ENCODE measurements around the gene COMMD9. TPM values are rescaled to one million over a fixed set of nuclear protein-coding genes. Genes with fewer than 3 reads are reported as not detected.

Gene COMMD9
- polyA plus RNA-seq, 10 donors = 51.8 to 62.2 (median 56.9) TPM

DNA sequence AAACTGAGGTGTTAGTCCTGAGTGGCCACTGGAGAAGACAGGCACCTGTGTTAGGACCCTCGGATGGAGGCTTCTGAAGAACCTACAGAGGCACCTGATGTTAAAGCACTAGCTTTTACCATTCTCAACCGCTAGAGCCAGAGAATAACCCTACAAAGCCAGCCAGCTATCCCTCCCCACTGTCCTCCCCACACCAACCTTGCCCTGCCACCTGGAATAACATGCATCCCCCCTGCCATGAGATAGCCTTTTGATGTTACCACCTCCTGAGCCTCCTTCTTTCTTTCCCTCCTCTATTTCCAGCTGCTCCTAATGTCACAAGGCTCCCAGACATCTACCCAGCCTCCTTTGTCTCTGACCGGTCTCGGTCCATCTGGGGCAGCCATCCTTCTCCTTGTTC is 28.1 kb downstream of the COMMD9 start:
- DNase-seq = no peak

GRCh38 chr11:36258730-36259360 is 30.4 kb downstream of the COMMD9 start:
- peak in 2 of 3 donors; percentile 42 to 74 for DNase-seq

DNA sequence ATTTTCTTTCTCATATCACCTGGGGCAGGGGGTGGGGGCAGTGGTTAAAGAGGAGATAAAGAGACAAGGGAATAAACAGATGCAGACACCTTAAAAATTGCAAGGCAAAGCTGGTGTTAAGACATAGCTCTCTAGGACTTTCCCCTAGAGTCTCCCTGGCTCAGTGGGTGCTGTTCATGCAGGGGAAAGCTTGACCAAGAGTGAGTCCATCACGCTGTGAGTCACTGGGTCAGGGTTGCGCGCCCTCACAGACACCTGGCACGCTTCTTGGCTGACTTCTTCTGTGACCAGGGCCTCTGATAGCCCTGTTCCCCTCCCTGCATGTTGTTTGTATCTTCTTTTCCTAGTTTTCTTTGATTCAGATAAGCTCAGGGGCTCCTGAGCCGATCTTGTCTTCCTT is 31.9 kb downstream of the COMMD9 start:
- no peak for DNase-seq

DNA sequence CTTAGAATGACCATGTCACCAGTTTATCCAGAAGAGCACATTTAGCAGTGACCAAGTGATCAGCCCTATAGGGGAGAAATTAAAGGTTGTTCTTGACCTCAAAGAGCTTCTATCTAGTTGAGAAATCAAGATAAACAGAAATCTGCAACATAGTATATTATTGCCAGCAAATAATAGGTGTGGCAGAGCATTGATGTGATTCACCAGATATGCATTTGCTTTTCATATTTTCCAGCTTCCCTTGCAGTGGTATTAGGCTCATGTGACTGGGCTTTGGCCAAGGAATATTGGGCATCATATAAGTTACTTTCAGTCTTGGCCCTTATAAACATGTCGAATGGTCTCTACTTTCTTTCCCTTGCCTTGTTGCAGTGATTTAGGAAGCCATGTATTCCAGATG is 34.5 kb downstream of the COMMD9 start:
- DNase-seq = no peak

DNA sequence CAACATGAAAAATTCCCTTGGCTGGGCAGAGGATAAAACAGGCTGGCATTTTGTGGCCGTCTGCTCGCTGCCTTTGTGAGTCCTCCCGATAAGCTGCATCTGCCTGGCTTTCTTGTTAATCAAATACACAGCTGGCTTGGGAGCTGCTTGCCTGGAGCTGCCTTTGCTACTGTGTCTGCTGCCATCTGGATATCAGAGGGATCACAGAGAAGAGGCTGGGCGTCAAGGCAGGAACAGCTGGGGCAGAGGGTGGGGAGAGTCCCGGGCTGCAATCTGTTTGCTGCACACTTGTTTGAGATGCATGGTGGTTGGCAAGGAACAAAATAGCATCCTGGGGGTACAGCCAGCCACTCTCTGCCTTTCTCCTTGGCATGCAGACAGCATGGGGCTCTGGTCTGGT is 36.0 kb downstream of the COMMD9 start:
- DNase-seq = peak in 2 of 3 donors; percentile 29 to 71

- no peak for DNase-seq
These were observed 37.4 kb downstream of the COMMD9 start for GRCh38 chr11:36251823-36252222.

DNA sequence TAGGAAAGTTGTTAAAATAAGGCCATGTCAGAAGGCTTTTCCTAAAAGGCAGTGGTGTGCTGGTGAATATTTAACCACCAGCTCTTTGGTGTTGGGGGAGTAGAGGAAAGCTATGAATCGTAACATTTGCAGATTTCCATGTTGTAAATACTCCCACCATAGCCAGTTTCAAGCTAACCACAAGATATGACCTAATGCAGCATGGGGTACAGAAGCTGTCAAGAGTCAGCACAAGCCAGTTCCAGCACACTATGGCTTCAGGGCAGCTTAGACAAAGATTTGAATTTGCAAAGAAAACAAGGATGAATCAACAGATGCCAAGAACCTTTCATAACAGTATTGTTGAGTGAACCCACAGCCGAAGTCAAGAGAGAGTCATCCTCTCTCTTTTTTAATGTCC is 40.0 kb downstream of the COMMD9 start:
- no peak for DNase-seq

DNA sequence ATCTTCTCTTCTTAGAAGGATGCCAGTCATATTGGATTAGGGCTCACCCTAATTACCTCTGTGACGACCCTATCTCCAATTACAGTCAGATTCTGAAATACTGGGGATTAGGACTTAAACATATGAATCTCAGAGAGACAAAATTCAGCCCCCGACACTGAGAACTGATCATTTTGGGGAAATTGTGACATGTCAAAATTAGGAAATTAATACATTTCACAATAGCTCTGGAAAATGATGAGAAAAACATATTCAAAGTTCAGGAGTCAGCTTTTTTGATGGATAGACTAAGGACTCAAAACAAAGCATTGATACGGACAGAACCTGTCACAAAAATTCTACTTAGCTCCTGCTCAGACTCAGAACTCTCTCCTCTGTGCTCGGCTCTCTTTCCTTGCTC is 40.8 kb downstream of the COMMD9 start:
- no peak for DNase-seq

GRCh38 chr11:36247493-36247892 is 41.7 kb downstream of the COMMD9 start:
- no peak for DNase-seq

DNA sequence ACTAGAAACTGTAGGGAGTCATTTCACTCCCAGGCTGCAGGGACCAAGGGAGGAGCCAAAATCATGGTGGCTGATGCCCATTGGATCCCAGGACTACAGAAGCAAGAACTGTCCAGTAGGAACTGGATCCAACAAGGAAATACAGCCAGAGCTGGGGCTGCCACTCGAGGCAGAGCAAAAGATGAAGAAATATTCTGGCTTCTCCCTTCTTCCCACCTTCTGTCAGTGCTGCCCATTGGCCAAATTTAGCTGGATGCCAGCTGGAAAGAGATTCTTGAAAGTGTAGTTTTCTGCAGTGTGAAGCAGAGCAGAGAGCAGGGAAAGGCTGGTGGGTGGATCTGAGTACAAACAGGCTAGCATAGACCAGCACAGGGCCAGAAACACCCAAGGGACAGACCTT is 45.6 kb downstream of the COMMD9 start:
- DNase-seq = no peak

DNA sequence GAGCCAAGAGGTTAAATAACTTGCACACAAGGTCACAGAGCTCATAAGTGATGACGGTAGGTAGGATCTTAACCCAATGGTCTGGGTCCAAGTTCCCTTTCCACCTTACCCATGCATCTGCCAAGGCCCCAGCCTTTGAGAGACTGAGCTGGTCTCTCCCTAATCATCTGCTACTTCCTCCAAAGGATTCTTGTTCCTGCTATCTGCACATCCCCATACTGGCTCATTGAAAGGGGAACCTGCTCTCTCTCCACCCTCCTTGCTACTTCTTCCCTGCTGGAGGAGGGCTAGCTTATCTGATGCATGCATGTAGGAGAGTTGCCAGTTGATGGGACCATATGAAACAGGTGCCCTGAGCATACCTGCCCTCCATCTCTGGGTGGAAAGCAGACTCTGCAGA is 47.7 kb downstream of the COMMD9 start:
- DNase-seq = no peak

GRCh38 chr11:36240801-36241200 is 48.4 kb downstream of the COMMD9 start:
- DNase-seq = no peak

DNA sequence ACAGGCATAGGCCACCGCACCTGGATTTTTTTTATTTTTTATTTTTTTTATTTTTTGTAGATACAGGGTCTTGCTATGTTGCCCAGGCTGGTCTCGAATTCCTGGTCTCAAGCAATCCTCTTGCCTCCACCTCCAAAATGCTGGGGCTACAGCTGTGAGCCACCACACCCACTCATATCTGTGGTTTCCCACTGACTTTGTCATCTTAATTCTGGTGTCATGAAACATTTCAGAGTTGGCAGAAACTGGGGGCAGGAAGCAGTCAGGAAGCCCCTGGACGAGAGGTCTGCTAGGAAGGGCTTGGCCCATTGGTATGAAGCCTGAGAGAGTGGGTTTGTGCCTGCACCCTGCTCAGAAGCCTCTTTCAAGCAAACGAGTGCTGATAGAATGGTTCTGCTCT is 49.1 kb downstream of the COMMD9 start:
- DNase-seq = no peak

DNA sequence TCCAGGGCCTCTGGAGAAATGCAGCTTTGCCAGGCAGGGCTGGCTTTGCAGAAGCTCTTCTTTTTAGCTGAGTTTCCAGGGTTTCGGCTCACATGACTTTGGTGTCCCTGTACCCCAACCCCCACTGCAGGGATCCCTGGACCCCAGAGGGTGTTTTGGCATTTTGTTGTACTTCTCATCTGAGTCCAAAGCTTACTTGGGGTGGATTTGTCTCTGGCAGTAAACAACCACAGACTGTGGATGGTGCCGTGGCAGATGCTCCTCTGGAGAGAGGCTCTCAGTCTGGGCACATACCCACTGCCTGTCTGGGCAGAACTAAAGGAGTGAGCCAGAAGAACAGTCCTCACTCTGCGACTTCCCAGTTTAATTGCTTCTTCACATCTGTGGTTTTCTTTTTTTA is 49.6 kb downstream of the COMMD9 start:
- DNase-seq = no peak

GRCh38 chr11:36238881-36239280 is 50.3 kb downstream of the COMMD9 start:
- no peak for DNase-seq

- no peak for DNase-seq
These were observed 51.1 kb downstream of the COMMD9 start for GRCh38 chr11:36238036-36238631.

- DNase-seq = no peak
These were observed 51.8 kb downstream of the COMMD9 start for GRCh38 chr11:36237391-36237790.

- DNase-seq = no peak
These were observed 53.5 kb downstream of the COMMD9 start for GRCh38 chr11:36235750-36236149.

GRCh38 chr11:36234825-36235224 is 54.4 kb downstream of the COMMD9 start:
- no peak for DNase-seq

DNA sequence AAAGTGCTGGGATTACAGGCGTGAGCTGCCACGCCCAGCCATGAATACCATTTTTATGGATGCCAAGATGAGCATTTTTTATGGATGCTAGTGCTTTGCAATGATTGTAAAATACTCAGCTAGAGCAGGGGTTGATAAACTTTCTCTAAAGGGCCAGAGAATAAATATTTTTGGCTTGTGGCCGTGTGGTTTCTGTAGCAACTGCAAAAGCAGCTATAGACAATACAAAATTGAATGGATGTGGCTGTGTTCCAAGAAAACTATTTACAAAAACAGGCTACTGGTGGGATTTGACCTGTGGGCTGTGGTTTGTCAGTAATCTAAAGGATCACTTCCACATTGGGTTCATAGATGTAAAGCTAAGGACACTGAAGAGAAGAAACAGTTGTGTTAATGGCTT is 56.0 kb downstream of the COMMD9 start:
- peak in 2 of 3 donors; percentile 40 to 65 for DNase-seq

DNA sequence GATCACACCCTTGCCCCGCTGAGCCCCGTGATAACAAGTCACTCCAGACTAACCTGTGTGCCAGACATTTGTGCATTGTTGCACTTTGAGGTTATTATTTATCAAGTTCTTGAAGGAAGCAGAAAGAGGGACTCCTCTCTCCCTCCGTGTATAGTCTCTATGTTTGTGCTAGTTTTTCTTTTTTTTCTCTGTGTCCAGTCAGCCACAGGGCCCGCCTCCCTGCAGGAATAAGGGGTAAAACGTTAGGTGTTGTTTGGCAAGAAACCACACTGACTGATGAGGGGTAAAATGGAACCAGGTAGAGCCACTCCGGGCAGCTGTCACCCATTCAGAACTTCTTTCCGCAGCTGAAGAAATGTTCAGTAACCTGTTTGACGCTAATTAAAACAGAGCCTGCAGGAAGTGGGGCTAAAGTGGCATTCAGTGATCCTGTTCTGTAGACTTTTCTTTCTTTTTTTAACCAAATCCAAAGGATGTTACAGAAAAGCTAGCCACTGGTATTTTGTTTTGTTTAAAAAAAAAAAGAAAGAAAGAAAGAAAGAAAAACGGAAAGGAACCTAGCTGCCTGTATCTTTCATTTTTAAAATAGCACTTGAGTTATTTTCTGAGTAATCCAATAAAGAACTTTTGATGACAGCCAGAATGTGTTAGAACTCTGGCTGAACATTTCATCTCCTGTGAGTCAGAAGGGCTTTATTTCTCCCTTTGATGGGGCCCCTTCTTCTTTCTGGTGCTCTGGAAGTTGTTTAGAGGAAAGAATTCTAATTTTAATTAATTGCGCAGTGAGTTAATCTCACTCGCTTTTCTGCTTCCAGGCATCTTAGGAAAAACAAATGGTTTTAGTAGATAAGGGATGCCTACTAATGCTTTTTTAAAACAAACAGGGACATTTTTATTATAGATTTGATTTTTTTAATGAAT is 58.2 kb downstream of the COMMD9 start:
- peak in 1 of 3 donors; percentile 69 for DNase-seq

DNA sequence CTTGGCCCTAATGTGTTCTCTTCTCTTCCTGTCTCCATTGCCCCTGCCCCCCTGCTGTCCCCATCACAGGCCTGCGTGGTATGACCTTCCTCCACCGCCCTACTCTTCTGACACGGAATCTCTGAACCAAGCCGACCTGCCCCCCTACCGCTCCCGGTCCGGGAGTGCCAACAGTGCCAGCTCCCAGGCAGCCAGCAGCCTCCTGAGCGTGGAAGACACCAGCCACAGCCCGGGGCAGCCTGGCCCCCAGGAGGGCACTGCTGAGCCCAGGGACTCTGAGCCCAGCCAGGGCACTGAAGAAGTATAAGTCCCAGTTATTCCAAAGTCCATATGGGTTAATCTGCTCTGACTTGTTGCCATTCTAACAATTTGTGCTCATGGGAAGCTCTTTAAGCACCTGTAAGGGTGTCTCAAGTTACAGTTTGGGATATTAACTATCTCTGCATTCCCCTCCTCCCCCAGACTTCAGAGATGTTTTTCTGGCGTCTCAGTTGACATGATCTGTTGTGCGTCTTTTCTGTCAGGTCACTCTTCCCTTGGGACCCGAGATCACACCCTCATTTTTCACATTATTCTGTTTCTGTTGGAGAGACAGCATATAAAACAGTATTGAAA is 60.0 kb downstream of the COMMD9 start:
- DNase-seq = no peak

Measured in muscle of back (tissue), 11 donors.